GM04503 (cell line): Measurements from ENCODE around the gene EVPL.
"Not testable (repeated sequence)": the region's sequence is repeated elsewhere in the genome, so short reads cannot be mapped to it uniquely, and the experiment has no call there.

Source experiments
- DNase-seq: peaks from one replicate; pipeline ENCODE4 v3.0.0-alpha.2; 2012; ENCODE audit warnings: low read depth

EVPL gene

GRCh38 chr17:76048025-76048605 lies 21.0 kb upstream of the EVPL start:
- no peak for DNase-seq

DNA sequence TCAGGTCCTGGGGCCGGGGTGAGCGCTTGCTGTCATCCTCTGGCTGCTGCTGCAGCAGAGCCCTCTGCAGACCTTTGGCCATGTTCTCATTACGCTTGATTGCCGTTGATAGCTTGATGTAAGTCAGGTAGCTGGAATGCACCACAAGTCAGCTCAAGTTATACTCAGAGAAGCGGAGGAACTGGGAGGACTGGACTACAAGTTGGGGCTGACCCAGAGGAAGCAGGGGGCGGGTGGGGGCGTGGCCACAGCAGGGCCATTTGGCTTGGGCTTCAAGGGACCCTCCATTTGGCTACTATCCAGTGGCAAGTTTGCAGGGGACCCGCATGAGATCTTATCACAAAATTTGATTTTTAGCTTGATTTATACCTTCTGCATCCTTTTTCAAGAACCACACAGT lies 19.0 kb upstream of the EVPL start:
- no peak for DNase-seq

GRCh38 chr17:76044475-76045007 lies 17.4 kb upstream of the EVPL start:
- DNase-seq: not testable (repeated sequence)

DNA sequence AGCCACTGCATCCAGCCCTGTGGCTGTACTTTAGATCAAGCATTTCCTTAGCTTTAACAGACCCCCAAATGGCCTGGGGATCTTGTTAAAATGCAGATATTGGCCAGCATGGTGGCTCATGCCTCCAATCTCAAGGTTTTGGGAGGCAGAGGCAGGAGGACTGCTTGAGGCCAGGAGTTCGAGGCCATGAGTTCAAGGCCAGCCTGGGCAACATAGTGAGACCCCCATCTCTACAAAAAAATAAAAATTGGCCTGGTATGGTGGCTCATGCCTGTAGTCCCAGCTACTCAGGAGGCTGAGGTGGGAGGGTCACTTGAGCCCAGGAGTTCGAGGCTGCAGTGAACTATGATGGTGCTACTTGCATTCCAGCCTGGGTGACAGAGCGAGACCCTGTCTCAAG lies 15.8 kb upstream of the EVPL start:
- DNase-seq: not testable (repeated sequence)

DNA sequence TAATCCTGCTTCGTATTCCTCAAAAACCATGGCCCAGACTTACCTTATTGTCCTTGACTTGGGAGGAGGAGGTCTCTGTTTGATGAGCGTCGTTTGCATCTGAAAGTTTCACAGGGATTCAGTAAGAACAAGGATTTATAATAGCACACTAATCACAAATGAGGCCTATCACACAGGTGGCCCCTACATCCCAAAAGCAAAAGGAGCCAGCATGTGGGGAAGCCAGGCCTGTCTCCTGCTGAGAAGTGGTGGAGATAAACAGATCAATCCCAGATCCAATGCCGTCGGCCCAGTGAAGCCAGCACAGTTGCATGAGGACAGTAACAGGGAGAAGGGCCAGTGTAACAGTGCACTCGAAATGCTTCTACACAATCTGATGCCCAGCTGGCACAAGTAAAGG lies 13.3 kb upstream of the EVPL start:
- DNase-seq: no peak

DNA sequence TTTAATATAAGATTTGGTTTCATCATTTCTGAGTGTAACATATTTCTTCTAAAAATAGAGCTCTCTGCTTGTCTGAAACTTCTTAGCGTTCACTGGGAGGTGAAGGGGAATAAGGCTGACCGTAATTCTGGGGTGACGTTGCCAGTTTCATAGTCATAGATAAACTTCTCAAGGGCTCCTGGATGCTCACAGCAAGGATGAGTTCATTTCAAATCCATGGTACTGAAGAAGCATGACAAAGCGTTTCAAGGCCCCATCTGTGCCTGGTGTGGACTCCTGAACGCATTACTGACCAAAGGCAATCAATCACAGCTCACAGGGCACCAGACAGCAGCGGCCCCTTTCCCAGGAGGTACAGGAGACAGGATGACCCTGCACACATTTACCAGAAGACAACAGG lies 12.0 kb upstream of the EVPL start:
- no peak for DNase-seq

- no peak for DNase-seq
Observed at GRCh38 chr17:76038050-76038449, 10.9 kb upstream of the EVPL start.

GRCh38 chr17:76036497-76037261 lies 9.6 kb upstream of the EVPL start:
- no peak for DNase-seq

DNA sequence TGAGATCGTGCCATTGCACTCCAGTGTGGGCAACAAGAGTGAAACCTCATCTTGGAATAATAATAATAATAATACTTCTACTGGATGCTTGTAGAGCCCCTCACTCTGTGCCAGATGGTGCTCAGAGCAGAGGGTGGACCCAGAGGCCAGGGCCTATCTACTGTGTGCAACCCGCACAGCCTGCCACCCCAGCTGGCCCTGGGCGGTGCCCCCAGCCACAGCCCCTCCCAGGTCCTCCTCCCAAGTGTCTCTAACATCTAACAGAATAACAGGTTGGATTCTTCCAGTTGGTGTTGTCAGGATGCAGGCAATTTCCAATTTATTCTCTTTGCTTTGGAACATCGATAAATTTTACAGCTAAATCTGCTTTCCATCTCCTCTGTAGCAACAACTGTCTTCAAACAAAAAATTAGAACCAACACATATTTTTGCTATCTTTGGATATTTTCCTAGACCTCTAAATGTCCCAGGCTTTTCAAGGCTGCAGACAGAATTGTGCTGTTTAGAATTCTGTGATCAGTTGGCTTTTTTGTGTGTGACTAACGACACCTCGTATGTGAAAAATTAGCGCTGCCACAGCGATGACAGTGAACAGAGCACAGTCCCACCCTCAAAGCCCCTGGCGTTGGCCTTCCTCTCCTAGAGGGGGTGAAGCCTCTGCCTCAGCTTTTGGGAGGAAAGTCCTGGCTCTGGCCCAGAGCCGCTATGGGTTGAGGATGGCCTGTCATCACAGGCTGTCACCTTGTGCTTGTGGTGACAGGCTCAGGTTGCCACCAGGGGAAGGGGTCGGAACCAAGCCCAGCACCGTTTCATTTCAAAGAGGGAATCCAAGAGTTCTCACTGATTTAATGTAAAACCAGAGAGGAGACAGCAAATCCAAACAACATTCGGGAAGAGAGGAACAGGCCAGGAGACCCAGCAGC lies 7.6 kb upstream of the EVPL start:
- no peak for DNase-seq

- DNase-seq: no peak
Observed at GRCh38 chr17:76033139-76033538, 6.0 kb upstream of the EVPL start.

GRCh38 chr17:76032780-76033108 lies 5.6 kb upstream of the EVPL start:
- no peak for DNase-seq

GRCh38 chr17:76032073-76032779 lies 5.1 kb upstream of the EVPL start:
- no peak for DNase-seq

- no peak for DNase-seq
Observed at GRCh38 chr17:76026714-76027158, 370 bp downstream of the EVPL start.

GRCh38 chr17:76025294-76025693 lies 1.8 kb downstream of the EVPL start:
- no peak for DNase-seq

- no peak for DNase-seq
Observed at GRCh38 chr17:76024353-76024752, 2.8 kb downstream of the EVPL start.

GRCh38 chr17:76023900-76024237 lies 3.2 kb downstream of the EVPL start:
- no peak for DNase-seq

DNA sequence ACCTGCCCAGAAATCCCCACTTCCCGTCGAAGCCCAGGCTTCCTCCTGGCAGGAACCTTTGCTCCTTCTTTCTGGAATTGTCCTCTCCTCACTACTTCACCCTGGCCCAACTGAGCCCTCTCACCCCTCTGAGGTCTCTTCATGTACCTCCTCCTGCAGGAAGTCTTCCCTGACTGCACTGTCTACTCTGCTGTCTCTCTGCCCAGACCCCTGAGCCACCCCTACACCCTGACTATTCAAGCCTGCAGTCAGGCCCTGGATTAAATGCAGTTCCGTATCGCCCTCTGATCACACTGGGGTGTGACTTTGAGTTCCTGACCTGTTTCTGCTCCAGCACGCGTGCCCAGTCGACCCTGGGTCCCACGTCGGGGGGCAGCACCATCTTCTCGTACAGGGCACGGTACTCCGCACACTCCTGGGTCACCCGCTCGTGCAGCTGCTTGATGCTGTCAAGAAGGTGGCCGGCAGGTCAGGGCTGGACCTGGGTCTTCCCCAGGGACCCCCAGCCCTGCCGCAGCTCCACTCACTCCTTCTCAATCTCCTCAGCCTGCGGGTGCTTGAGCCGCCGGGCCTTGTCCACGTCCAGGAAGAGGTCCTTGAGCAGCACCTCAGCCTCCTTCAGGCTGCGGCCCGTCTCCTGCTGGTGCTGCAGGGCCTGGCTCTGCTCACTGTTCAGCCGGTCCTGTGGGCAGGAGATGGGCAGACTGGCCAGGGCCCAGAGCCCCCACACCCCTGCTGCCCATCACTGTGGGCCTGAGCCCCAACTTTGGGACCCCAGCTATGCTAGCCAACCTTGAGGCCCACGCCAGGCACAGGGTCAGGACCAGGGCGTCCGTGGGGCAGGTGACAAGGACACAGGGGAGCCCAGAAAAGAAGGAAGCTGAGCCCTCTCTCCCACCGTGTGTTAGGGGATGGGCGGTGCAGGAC lies 3.9 kb downstream of the EVPL start:
- DNase-seq: no peak

- DNase-seq: no peak
Observed at GRCh38 chr17:76022285-76022684, 4.8 kb downstream of the EVPL start.

DNA sequence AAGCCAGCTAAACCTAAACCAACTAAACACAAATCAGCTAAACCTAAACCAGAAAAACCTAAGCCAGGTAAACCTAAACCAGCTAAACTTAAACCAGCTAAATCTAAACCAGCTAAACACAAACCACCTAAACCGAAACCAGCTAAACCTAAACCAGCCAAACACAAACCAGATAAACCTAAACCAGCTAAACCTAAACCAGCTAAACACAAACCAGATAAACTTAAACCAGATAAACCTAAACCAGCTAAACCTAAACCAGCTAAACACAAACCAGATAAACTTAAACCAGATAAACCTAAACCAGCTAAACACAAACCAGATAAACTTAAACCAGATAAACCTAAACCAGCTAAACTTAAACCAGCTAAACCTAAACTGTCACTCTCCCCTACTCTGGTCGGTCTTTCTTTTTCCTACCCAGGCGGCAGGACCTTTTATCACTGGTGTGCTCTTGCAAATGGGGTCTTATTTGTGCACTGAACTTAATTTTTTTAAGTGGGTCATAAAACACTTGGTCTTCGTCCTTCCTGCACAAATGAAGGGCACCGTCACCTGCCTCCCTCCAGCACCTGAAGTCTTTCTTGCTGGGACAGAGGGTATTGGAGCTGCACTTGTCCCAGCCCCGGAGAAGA lies 7.2 kb downstream of the EVPL start:
- DNase-seq: no peak

DNA sequence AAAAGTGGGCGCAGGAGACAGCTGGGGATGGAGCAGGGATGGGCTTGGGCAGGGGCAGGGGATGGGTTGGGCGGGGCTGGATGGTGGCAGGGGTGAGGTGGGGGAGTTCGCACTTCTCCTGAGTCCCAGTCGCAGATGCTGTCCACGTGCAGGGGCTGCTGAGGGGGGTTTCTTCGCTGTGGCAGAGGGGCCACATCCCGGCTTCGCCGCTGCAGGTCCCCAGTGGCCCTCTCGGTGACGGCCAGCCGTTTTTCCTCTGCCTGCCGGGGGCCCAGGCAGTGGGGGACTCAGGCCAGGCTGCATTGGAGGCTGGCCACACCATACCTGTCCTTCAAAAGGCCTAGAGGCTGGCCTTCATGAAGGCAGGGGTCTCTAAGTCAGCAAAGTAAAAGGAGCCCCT lies 8.3 kb downstream of the EVPL start:
- DNase-seq: no peak

GRCh38 chr17:76018340-76018680 lies 8.8 kb downstream of the EVPL start:
- no peak for DNase-seq
